Measurements from ENCODE around the gene INPP5K.

Gene INPP5K

GRCh38 chr17:1475321-1475854 lies 41.0 kb downstream of the INPP5K start:
- no peak for TF ChIP-seq CTCF (conservative IDR thresholded peaks at IDR 0.05; ENCODE audit: low read depth, low read length)
- DNase-seq (ENCODE audit: low read depth), result no peak
- no peak overlapping the region for H3K4me3 ChIP-seq (ENCODE audit: low read depth, low read length)

- TF ChIP-seq CTCF (conservative IDR thresholded peaks at IDR 0.05; ENCODE audit: low read depth, low read length), result no peak
- H3K4me3 ChIP-seq (ENCODE audit: low read depth, low read length), result no peak overlapping the region
- no peak for DNase-seq (ENCODE audit: low read depth)
These were observed 41.8 kb downstream of the INPP5K start for GRCh38 chr17:1474402-1475189.

- no peak for TF ChIP-seq CTCF (conservative IDR thresholded peaks at IDR 0.05; ENCODE audit: low read depth, low read length)
- no peak overlapping the region for H3K4me3 ChIP-seq (ENCODE audit: low read depth, low read length)
- DNase-seq (ENCODE audit: low read depth), result no peak
These were observed 42.6 kb downstream of the INPP5K start for GRCh38 chr17:1473841-1474240.

GRCh38 chr17:1473170-1473569 lies 43.2 kb downstream of the INPP5K start:
- no peak for DNase-seq (ENCODE audit: low read depth)
- peak; percentile 31 for TF ChIP-seq CTCF (conservative IDR thresholded peaks at IDR 0.05; ENCODE audit: low read depth, low read length)
- H3K4me3 ChIP-seq (ENCODE audit: low read depth, low read length), result no peak overlapping the region

- no peak for DNase-seq (ENCODE audit: low read depth)
- TF ChIP-seq CTCF (conservative IDR thresholded peaks at IDR 0.05; ENCODE audit: low read depth, low read length), result no peak
- H3K4me3 ChIP-seq (ENCODE audit: low read depth, low read length), result no peak overlapping the region
These were observed 44.2 kb downstream of the INPP5K start for GRCh38 chr17:1471911-1472821.

- no peak for DNase-seq (ENCODE audit: low read depth)
- H3K4me3 ChIP-seq (ENCODE audit: low read depth, low read length), result no peak overlapping the region
- no peak for TF ChIP-seq CTCF (conservative IDR thresholded peaks at IDR 0.05; ENCODE audit: low read depth, low read length)
These were observed 44.9 kb downstream of the INPP5K start for GRCh38 chr17:1471490-1471889.

All from choroid plexus epithelial cell (primary cell).